ENCODE measurements around the gene DET1.

DET1 gene

DNA sequence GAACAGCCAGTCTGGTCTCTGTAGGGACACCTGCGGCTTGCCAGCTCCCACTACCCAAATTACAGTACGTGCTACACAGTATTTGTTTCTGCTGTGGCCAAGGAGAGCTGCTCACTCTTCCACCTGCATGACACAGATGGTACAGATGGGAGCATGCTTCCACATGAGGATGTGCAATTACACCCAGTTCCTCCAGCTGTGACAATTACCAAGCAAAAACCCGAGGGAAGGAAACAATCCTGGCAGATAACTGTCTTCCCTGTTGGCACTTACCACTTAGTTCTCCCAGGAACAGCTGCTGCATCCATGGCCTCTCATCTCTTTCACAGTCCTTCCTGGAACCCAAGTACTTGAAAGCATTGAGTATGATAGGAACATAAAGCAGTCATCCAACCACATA is 34.4 kb downstream of the DET1 start:
- TF ChIP-seq, protein P1, sequence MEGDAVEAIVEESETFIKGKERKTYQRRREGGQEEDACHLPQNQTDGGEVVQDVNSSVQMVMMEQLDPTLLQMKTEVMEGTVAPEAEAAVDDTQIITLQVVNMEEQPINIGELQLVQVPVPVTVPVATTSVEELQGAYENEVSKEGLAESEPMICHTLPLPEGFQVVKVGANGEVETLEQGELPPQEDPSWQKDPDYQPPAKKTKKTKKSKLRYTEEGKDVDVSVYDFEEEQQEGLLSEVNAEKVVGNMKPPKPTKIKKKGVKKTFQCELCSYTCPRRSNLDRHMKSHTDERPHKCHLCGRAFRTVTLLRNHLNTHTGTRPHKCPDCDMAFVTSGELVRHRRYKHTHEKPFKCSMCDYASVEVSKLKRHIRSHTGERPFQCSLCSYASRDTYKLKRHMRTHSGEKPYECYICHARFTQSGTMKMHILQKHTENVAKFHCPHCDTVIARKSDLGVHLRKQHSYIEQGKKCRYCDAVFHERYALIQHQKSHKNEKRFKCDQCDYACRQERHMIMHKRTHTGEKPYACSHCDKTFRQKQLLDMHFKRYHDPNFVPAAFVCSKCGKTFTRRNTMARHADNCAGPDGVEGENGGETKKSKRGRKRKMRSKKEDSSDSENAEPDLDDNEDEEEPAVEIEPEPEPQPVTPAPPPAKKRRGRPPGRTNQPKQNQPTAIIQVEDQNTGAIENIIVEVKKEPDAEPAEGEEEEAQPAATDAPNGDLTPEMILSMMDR (IDR thresholded peaks at IDR 0.05): no peak
- H3K9me3 ChIP-seq: no peaks in the 10 kb centered on the region
- H3K4me3 ChIP-seq: no peak overlapping the region
- no peaks in the 10 kb centered on the region for H3K27me3 ChIP-seq
- no peaks in the 10 kb centered on the region for H3K4me1 ChIP-seq
- intact Hi-C loops (cut with DNase I; ENCODE audit: low total_unique reads): no loop called here
- no peak for DNase-seq
- H3K36me3 ChIP-seq: peaks cover 41 to 61% (median 44%) of the 10 kb centered on the region in 3 donors
- H3K27ac ChIP-seq: no peak overlapping the region

DNA sequence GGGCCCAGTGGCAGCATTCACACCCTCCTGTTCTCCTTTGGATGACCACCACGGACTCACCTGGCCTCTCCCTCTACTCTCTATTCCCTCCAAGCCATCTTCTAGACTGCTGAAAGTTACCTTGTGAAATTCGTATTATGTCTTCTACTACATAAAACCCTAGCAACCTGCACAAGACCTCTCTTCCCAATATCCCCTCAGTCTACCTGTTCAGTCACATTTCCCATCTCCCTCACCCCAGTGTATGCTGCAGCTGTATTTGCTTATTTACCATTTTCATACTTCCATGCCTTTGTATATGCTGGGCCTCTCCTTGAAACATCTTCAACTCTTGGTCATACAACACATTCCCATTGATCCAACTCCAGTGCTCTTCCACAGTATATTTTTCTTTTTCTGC is 35.3 kb downstream of the DET1 start:
- H3K27ac ChIP-seq: no peak overlapping the region
- intact Hi-C loops (cut with DNase I; ENCODE audit: low total_unique reads): no loop called here
- no peak overlapping the region for H3K4me3 ChIP-seq
- no peaks in the 10 kb centered on the region for H3K9me3 ChIP-seq
- TF ChIP-seq, protein P1 (IDR thresholded peaks at IDR 0.05): no peak
- no peaks in the 10 kb centered on the region for H3K4me1 ChIP-seq
- peaks cover 41 to 64% (median 52%) of the 10 kb centered on the region in 3 donors for H3K36me3 ChIP-seq
- H3K27me3 ChIP-seq: no peaks in the 10 kb centered on the region
- no peak for DNase-seq

DNA sequence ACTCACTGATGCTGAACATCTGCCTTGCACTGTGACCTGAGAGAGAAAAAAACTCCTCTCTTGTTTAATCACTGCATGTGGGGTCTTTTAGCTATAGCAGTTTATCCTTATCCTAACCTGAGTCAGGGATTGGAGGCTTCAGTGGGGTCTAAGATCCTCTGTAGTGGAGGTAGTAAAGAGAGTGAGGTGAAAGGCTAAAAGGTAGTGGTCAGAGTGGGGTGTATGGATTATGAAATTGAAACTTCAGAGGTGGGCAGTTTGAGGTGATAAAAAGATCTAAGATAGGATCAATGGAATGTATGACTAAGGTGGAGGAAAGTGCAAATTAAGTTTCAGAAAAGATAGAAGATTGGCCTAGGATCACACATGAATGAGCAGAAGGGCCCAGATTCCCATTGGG is 36.5 kb downstream of the DET1 start:
- H3K9me3 ChIP-seq: no peaks in the 10 kb centered on the region
- no peak overlapping the region for H3K4me3 ChIP-seq
- intact Hi-C loops (cut with DNase I; ENCODE audit: low total_unique reads): no loop called here
- no peak overlapping the region for H3K27ac ChIP-seq
- TF ChIP-seq, protein P1 (IDR thresholded peaks at IDR 0.05): no peak
- H3K4me1 ChIP-seq: no peaks in the 10 kb centered on the region
- H3K27me3 ChIP-seq: no peaks in the 10 kb centered on the region
- H3K36me3 ChIP-seq: peaks cover 40 to 75% (median 60%) of the 10 kb centered on the region in 3 donors
- no peak for DNase-seq

DNA sequence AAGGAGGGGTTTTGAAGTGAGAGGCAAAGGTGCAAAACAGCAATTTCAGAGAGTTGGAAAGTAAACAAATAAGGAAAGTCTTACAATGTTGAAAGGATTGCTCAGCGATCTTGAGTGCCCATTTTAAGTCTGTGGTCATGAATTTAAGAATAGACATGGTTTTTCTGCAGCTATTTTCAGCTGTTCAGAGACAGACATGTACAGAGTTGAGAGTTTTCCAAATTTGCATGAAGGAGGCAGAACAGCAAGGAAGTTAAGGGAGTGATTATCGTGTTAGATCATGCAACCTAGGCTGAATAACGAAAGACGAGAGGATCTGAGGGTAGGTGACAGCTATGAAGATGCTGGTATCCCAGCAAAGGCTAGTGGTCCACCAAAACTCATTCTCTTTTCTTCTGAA is 37.2 kb downstream of the DET1 start:
- H3K4me3 ChIP-seq: no peak overlapping the region

DNA sequence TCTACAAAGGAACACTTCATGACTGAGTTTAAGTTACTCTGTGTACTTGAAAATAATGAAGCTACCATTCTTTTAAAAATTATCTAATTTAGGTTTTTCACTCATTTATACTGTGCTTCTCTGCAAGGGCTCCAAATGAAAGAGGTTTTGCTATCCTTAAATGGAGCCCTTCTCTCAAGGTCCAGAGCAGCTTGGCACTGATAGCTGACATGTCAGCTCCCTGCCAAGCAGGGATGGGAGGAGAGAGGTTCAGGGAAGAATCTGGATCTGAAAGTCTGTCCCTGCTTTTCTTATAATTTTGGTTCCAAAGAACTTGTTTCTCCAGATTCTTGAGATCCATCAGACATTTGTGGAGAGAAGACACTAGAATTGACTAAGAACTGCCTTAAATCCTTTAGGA is 39.9 kb downstream of the DET1 start:
- Histone ChIP-seq H3K4me3 (no peak overlapping the region), H3K27me3 (no peaks in the 10 kb centered on the region), H3K9me3 (no peaks in the 10 kb centered on the region), H3K4me1 (no peaks in the 10 kb centered on the region), H3K36me3 (peaks cover 31 to 85% (median 58%) of the 10 kb centered on the region in 3 donors), H3K27ac (no peak overlapping the region)
- no peak for DNase-seq
- TF ChIP-seq, protein P1 (IDR thresholded peaks at IDR 0.05): no peak
- intact Hi-C loops (cut with DNase I; ENCODE audit: low total_unique reads): no loop called here

More for the DNA sequence above, 37.2 kb downstream of the DET1 start:
- Histone ChIP-seq H3K36me3 (peaks cover 34 to 82% (median 65%) of the 10 kb centered on the region in 3 donors), H3K27ac (no peak overlapping the region), H3K27me3 (no peaks in the 10 kb centered on the region), H3K4me1 (no peaks in the 10 kb centered on the region), H3K9me3 (no peaks in the 10 kb centered on the region)
- no peak for DNase-seq
- intact Hi-C loops (cut with DNase I; ENCODE audit: low total_unique reads): no loop called here
- TF ChIP-seq, protein P1 (IDR thresholded peaks at IDR 0.05): no peak

DNA sequence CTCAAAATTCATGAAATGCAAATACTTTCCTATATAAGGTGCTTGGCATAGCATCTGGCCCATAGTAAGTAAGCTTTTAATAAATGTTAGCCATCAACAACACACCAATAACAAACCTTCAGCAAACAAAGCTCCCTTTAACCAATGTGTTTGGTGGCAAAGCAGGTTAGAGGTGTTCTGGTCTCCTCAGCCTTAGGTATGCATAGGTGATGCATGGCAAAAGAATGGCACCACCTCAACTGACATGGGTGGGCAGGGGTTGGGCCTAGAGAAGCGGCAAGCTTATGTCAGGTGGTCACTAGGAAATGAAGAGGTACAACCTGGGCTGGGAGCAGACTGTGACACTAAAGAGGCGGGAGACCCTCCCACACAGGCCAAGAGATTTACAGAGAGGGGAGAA is 40.8 kb downstream of the DET1 start:
- intact Hi-C loops (cut with DNase I; ENCODE audit: low total_unique reads): no loop called here
- peaks cover 22 to 77% (median 49%) of the 10 kb centered on the region in 3 donors for H3K36me3 ChIP-seq
- TF ChIP-seq, protein P1 (IDR thresholded peaks at IDR 0.05): no peak
- no peaks in the 10 kb centered on the region for H3K27me3 ChIP-seq
- no peak overlapping the region for H3K4me3 ChIP-seq
- no peaks in the 10 kb centered on the region for H3K9me3 ChIP-seq
- DNase-seq: no peak
- H3K4me1 ChIP-seq: no peaks in the 10 kb centered on the region
- H3K27ac ChIP-seq: no peak overlapping the region
